Parathyroid adenoma (tissue), 2 donors: ENCODE data around the gene ANKRD13A.
"Not testable (repeated sequence)": the region's sequence is repeated elsewhere in the genome, so short reads cannot be mapped to it uniquely, and the experiment has no call there.

Experiments
- H2AFZ ChIP-seq: fragments of 300-600 bp; sonication (generic); one replicate; pipeline ENCODE4 v1.7.0; 2017; ENCODE audit warnings: antibody characterized with exemption, mild to moderate bottlenecking
- H3K27ac ChIP-seq: fragments of 300-600 bp; sonication (generic); one replicate; pipeline ENCODE4 v1.7.0; 2017
- H3K27me3 ChIP-seq: fragments of 300-600 bp; sonication (generic); one replicate; pipeline ENCODE4 v1.7.0; 2017; ENCODE audit warnings: low read length; ENCODE audit not compliant: control insufficient read depth, insufficient read depth
- H3K36me3 ChIP-seq: fragments of 300-600 bp; sonication (generic); one replicate; pipeline ENCODE4 v1.7.0; 2017; ENCODE audit warnings: low read length; ENCODE audit not compliant: control insufficient read depth, insufficient read depth
- H3K4me1 ChIP-seq: fragments of 300-600 bp; sonication (generic); one replicate; pipeline ENCODE4 v1.7.0; 2017; ENCODE audit warnings: control low read depth
- H3K4me2 ChIP-seq: fragments of 300-600 bp; sonication (generic); one replicate; pipeline ENCODE4 v1.7.0; 2017; ENCODE audit warnings: low read length
- H3K4me3 ChIP-seq: fragments of 300-600 bp; sonication (generic); one replicate; pipeline ENCODE4 v1.7.0; 2017; ENCODE audit warnings: low read depth, low read length
- H3K79me2 ChIP-seq: fragments of 300-600 bp; sonication (generic); one replicate; pipeline ENCODE4 v1.7.0; 2017; ENCODE audit warnings: control low read depth
- H3K9ac ChIP-seq: fragments of 300-600 bp; sonication (generic); one replicate; pipeline ENCODE4 v1.7.0; 2017; ENCODE audit warnings: mild to moderate bottlenecking
- H3K9me3 ChIP-seq: fragments of 300-600 bp; sonication (generic); one replicate; pipeline ENCODE4 v1.7.0; 2017; ENCODE audit warnings: low read length; ENCODE audit not compliant: control insufficient read depth
- TF ChIP-seq, protein P1 (sequence below): fragments of 300-600 bp; sonication (generic); IDR thresholded peaks from one replicate; pipeline ENCODE4 v1.7.0; 2017; ENCODE audit warnings: antibody characterized with exemption, mild to moderate bottlenecking
- donor health status: primary hyperparathyroidism.

ANKRD13A gene

DNA sequence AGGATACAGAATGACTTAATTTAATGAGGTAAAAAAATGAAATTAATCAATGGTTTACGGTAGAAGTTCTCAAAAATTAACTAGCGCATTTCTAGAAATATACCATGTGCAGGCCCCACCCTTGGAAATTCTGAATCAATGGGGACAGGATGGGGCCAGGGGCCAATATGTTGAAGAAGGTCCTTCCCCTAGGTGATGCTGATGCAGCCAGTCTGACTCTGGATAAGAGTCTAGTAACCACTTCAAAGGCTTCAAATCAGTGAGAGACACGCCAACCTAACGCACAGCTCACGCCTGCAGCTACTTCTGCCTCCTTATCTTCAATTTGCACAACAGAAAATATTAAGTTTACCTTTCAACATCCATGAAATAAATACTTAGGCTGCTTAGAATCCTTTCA, 17.9 kb upstream of the ANKRD13A start:
- no peaks in the 10 kb centered on the region for H3K79me2 ChIP-seq
- no peak overlapping the region for H3K9ac ChIP-seq
- H3K4me3 ChIP-seq, result no peak overlapping the region
- H3K4me2 ChIP-seq, result no peak overlapping the region
- no peaks in the 10 kb centered on the region for H3K27me3 ChIP-seq
- H3K27ac ChIP-seq, result no peak overlapping the region
- H3K4me1 ChIP-seq, result no peaks in the 10 kb centered on the region
- H3K9me3 ChIP-seq, result no peaks in the 10 kb centered on the region
- TF ChIP-seq, protein P1, sequence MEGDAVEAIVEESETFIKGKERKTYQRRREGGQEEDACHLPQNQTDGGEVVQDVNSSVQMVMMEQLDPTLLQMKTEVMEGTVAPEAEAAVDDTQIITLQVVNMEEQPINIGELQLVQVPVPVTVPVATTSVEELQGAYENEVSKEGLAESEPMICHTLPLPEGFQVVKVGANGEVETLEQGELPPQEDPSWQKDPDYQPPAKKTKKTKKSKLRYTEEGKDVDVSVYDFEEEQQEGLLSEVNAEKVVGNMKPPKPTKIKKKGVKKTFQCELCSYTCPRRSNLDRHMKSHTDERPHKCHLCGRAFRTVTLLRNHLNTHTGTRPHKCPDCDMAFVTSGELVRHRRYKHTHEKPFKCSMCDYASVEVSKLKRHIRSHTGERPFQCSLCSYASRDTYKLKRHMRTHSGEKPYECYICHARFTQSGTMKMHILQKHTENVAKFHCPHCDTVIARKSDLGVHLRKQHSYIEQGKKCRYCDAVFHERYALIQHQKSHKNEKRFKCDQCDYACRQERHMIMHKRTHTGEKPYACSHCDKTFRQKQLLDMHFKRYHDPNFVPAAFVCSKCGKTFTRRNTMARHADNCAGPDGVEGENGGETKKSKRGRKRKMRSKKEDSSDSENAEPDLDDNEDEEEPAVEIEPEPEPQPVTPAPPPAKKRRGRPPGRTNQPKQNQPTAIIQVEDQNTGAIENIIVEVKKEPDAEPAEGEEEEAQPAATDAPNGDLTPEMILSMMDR, result no peak
- no peaks in the 10 kb centered on the region for H3K36me3 ChIP-seq
- no peak overlapping the region for H2AFZ ChIP-seq

DNA sequence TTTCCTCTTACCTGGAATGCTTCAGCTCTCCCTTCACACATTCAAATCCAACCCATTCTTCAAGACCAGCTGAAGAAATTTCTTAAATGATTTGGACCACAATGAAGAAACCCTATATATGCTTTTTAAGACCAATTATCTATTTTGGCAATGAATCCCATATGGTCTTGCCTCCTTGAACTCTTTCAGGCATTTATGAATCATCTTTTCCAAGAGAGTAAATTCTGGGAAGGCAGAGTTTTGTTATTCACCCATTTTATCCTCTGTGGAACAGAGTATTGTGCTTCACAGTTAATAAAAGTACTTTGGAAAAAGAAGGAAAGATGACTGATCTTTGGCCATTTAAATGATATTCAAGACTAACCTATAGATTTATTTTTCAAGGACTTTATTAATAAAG, 17.0 kb upstream of the ANKRD13A start:
- Histone ChIP-seq H3K36me3 (no peaks in the 10 kb centered on the region), H3K4me1 (no peaks in the 10 kb centered on the region), H3K4me3 (no peak overlapping the region), H3K27ac (no peak overlapping the region), H3K4me2 (no peak overlapping the region), H2AFZ (no peak overlapping the region), H3K9me3 (no peaks in the 10 kb centered on the region), H3K79me2 (no peaks in the 10 kb centered on the region), H3K9ac (no peak overlapping the region), H3K27me3 (no peaks in the 10 kb centered on the region)
- TF ChIP-seq, protein P1, result no peak

DNA sequence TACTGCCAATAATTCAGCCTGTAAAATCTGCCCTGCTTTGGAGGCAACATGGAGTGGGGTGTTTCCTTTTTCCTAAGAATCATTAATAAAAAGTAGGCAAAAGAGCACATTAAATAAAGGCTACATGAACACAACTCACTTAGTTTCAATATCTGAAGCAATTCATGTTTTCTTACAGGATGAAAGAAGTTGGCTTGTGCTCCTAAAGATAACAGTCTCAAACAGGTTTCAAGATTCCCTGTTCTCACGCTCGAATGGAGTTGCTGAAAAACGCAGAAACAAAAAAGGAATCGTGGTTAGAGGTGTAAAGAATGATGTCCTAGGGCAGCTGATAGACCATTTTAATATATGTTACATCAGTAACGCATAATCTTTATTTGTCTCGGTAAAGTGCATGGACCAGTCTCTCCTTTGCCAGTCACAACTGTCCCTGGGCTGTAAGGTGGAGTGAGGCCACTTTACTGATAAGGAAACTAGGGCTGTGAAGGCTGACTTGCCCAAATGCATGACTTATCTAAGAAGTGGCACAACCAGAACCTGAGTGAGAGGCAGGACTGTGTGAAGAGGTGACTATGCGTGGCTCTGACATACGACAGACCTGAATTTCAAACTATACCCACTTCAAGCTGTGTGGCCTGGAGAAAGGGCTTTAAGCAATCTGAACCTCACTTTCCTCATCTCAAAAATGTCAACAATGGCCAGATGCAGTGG, 15.6 kb upstream of the ANKRD13A start:
- Histone ChIP-seq H3K9ac (no peak overlapping the region), H3K4me2 (peak overlapping the region; percentile 3), H2AFZ (no peak overlapping the region), H3K79me2 (no peaks in the 10 kb centered on the region), H3K27ac (no peak overlapping the region), H3K4me3 (no peak overlapping the region), H3K4me1 (no peaks in the 10 kb centered on the region), H3K9me3 (no peaks in the 10 kb centered on the region), H3K27me3 (no peaks in the 10 kb centered on the region), H3K36me3 (no peaks in the 10 kb centered on the region)
- TF ChIP-seq, protein P1, result no peak

DNA sequence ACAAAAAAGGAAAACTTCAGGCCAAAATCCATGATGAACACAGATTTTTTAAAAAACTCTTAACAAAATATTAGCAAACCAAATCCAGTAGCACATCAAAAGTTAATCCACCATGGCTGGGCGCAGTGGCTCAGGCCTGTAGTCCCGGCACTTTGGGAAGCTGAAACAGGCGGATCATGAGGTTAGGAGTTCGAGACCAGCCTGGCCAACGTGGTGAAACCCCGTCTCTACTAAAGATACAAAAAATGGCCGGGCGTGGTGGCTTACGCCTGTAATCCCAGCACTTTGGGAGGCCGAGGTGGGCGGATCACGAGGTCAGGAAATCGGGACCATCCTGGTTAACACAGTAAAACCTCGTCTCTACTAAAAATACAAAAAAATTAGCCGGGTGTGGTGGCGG, 13.0 kb upstream of the ANKRD13A start:
- H3K9me3 ChIP-seq, H3K4me1 ChIP-seq, H3K27me3 ChIP-seq, H3K4me2 ChIP-seq, H2AFZ ChIP-seq, H3K9ac ChIP-seq, H3K36me3 ChIP-seq, H3K27ac ChIP-seq, H3K79me2 ChIP-seq, H3K4me3 ChIP-seq: not testable (repeated sequence)

DNA sequence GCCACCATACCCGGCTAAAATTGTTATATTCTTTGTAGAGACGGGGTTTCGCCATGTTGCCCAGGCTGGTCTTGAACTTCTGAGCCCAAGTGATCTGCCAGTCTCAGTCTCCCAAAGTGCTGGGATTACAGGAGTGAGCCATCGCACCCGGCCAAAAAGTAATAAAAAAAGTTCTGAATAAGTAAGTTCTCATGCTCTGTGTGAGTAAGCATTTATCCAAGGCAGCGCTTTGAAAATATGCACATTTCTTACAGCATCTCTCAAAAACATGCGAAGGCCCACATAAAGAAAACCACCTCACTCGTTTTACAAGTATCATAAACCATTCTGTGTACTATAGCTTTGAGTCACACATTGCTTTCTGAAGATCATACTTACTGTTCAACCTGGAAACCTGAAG, 11.6 kb upstream of the ANKRD13A start:
- TF ChIP-seq, protein P1, result no peak
- Histone ChIP-seq H3K9me3 (no peaks in the 10 kb centered on the region), H3K79me2 (peaks cover 2% of the 10 kb centered on the region), H3K36me3 (no peaks in the 10 kb centered on the region), H3K9ac (no peak overlapping the region), H3K27ac (no peak overlapping the region), H3K4me1 (no peaks in the 10 kb centered on the region), H2AFZ (no peak overlapping the region), H3K4me3 (no peak overlapping the region), H3K27me3 (no peaks in the 10 kb centered on the region), H3K4me2 (no peak overlapping the region)
